Rectal smooth muscle tissue (tissue), 1 donor: ENCODE data around the gene PABPN1.
"Not testable (repeated sequence)": the region's sequence is repeated elsewhere in the genome, so short reads cannot be mapped to it uniquely, and the experiment has no call there.

ENCODE experiments used
- H3K27ac ChIP-seq: one replicate; pipeline ENCODE4 v1.7.0; 2013; ENCODE audit warnings: low read depth, low read length, inconsistent platforms
- H3K27me3 ChIP-seq: one replicate; pipeline ENCODE4 v1.7.0; 2013; ENCODE audit warnings: low read length; ENCODE audit not compliant: control insufficient read depth, insufficient read depth
- H3K36me3 ChIP-seq: one replicate; pipeline ENCODE4 v1.7.0; 2013; ENCODE audit warnings: low read length; ENCODE audit not compliant: control insufficient read depth, insufficient read depth
- H3K4me1 ChIP-seq: one replicate; pipeline ENCODE4 v1.7.0; 2013; ENCODE audit warnings: low read length; ENCODE audit not compliant: control insufficient read depth, insufficient read depth
- H3K4me3 ChIP-seq: one replicate; pipeline ENCODE4 v1.7.0; 2013; ENCODE audit warnings: low read length
- H3K9ac ChIP-seq: one replicate; pipeline ENCODE4 v1.7.0; 2013; ENCODE audit warnings: low read length

The PABPN1 gene, protein sequence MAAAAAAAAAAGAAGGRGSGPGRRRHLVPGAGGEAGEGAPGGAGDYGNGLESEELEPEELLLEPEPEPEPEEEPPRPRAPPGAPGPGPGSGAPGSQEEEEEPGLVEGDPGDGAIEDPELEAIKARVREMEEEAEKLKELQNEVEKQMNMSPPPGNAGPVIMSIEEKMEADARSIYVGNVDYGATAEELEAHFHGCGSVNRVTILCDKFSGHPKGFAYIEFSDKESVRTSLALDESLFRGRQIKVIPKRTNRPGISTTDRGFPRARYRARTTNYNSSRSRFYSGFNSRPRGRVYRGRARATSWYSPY

DNA sequence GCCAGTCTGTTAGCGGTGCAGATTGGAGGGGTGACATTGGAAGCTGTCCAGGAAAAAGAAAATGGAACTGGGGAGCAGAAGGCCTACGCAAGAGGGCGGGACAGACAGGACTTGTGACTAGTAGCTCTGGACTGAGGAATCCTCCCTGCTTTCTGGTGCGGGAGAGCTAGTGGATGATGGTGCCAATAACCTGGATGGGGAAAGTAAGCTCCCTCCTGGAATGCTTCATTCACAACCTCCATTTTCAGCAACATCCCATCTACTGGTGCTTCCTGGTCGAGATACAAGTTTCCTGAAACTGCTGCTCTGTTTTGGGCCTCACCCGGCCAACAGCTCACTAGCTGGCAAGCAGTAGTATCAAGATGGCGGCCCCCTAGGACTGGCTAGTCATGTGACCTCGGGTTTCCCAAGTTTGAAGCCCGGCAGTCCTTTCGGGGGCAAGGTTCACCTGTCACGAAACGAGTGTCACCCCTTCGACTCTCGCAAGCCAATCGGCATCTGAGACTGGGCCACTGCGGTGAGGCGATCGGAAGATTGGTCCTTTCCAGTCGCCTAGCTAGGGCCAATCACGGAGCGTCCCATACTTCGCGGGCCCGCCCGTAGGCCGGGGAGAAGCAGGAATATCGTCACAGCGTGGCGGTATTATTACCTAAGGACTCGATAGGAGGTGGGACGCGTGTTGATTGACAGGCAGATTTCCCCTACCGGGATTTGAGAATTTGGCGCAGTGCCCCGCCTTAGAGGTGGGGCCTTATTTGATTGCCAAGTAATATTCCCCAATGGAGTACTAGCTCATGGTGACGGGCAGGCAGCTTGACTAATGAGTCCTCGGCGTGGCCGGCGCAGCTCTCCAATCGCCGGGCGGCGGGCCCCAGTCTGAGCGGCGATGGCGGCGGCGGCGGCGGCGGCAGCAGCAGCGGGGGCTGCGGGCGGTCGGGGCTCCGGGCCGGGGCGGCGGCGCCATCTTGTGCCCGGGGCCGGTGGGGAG lies at the start of gene PABPN1:
PABPN1 (plus strand) TSS at position 874 of the 988 bp plus-strand sequence; CDS start at position 887, 13 bp downstream.
- Histone ChIP-seq H3K4me3 (peak within 1 kb of the TSS; percentile 92), H3K27ac (peak within 1 kb of the TSS; percentile 92), H3K9ac (peak within 1 kb of the TSS; percentile 61), H3K4me1 (peaks cover 12% of the 10 kb centered on the region), H3K27me3 (no peaks in the 10 kb centered on the region), H3K36me3 (peaks cover 12% of the 10 kb centered on the region)

DNA sequence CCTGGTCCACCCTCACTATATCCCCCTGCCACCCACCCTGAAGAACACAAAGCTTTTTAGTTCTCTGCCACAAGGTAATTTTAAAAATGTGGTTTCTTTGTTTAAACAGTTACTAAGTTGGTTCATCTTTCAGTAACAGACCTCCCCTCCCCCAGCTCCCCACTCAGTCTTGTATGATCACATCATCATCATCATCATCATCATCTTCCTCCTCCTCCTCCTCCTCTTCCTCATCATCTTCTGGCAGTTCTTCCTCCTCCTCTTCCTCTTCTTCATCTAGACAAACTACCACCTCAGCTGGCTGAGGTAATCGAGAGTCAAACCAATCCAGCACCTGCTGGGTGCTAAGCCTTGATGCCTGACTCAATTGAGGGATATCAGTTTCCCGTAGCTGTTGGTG lies 45.8 kb upstream of the PABPN1 start:
- Histone ChIP-seq H3K4me3 (no peak overlapping the region), H3K27me3 (no peaks in the 10 kb centered on the region), H3K9ac (no peak overlapping the region), H3K27ac (no peak overlapping the region), H3K36me3 (peaks cover 2% of the 10 kb centered on the region), H3K4me1 (no peaks in the 10 kb centered on the region)

GRCh38 chr14:23277189-23277588 lies 44.1 kb upstream of the PABPN1 start:
- Histone ChIP-seq H3K36me3 (peaks cover 2% of the 10 kb centered on the region), H3K27me3 (no peaks in the 10 kb centered on the region), H3K4me1 (no peaks in the 10 kb centered on the region), H3K27ac (no peak overlapping the region), H3K4me3 (no peak overlapping the region), H3K9ac (no peak overlapping the region)

GRCh38 chr14:23277928-23278327 lies 43.3 kb upstream of the PABPN1 start:
- not testable (repeated sequence) for H3K27me3 ChIP-seq, H3K4me1 ChIP-seq, H3K4me3 ChIP-seq, H3K9ac ChIP-seq, H3K36me3 ChIP-seq, H3K27ac ChIP-seq

DNA sequence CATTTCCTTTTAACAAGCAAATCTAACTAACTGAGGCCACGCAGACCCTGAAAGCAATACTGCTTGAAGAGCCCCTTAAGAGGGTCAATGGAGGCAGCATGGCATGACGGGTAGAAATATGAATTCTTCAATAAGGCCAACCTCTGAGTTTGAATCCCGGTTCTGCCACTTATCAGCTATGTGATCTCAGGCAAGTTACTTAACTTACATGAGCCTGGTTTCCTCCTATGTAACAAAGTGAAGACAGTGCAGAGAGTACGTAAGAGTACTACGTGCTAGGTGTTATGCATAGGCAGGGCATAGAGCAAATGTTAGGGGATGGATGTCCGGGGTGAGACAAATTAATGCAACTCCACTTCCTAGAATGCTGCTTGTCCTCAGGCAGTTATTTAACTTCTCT lies 40.0 kb upstream of the PABPN1 start:
- H3K4me3 ChIP-seq, result no peak overlapping the region
- H3K27me3 ChIP-seq, result no peaks in the 10 kb centered on the region
- peaks cover 2% of the 10 kb centered on the region for H3K4me1 ChIP-seq
- H3K36me3 ChIP-seq, result no peaks in the 10 kb centered on the region
- no peak overlapping the region for H3K27ac ChIP-seq
- H3K9ac ChIP-seq, result no peak overlapping the region

DNA sequence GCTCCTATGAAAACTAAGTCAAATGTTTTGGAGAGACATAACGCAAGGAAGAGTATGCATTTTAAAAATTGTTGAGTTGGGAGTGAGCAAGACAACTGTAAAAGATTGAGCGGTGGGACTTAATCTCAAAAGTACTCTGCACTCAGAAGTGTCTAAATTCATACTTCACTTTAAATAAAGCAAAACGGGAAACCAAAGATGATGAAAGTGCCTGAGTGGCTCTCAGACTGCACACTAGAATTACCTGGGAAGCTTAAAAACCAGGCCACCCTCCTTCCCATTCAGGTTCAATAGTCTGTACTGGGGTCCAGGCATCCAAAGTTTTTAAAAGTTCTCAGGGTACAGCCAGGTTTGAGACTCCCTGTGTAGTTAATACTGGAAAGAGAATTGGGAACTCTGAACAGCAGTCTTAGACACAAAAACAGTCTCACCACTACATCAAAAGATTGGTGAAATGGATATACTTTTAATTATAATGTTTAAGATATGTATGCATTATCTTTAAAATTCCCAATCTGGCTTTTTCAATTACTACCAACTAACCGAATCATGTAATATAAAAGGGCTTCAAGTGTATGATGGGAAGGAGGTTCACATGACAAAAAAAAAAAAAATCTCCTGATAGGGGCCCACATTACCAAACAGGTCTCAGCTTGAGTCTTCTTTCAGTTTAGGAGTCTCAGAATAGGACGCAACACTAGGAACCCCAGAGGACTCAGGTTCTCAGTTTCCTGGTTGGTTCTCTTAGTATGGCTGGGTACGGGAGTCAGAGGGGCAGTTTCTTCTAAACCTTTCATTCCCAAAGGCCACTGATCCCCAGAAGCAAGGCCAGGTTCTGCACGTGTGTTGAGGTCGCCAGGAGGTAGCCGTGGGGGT lies 36.4 kb upstream of the PABPN1 start:
- H3K27ac ChIP-seq, result peak overlapping the region; percentile 91
- no peaks in the 10 kb centered on the region for H3K36me3 ChIP-seq
- H3K4me3 ChIP-seq, result peak overlapping the region; percentile 85
- no peaks in the 10 kb centered on the region for H3K27me3 ChIP-seq
- H3K9ac ChIP-seq, result peak overlapping the region; percentile 86
- H3K4me1 ChIP-seq, result peaks cover 8% of the 10 kb centered on the region

- no peaks in the 10 kb centered on the region for H3K27me3 ChIP-seq
- H3K4me3 ChIP-seq, result peak overlapping the region; percentile 85
- H3K4me1 ChIP-seq, result peaks cover 8% of the 10 kb centered on the region
- H3K9ac ChIP-seq, result peak overlapping the region; percentile 86
- peak overlapping the region; percentile 91 for H3K27ac ChIP-seq
- no peaks in the 10 kb centered on the region for H3K36me3 ChIP-seq
Measured at GRCh38 chr14:23285530-23286019, 35.7 kb upstream of the PABPN1 start.

- H3K27me3 ChIP-seq, result no peaks in the 10 kb centered on the region
- no peaks in the 10 kb centered on the region for H3K36me3 ChIP-seq
- peak within 1 kb of the TSS; percentile 96 for H3K27ac ChIP-seq
- peaks cover 8% of the 10 kb centered on the region for H3K4me1 ChIP-seq
- H3K4me3 ChIP-seq, result peak within 1 kb of the TSS; percentile 85
- H3K9ac ChIP-seq, result peak within 1 kb of the TSS; percentile 90
Measured at GRCh38 chr14:23286020-23286901, 35.0 kb upstream of the PABPN1 start, which contains the start of gene HOMEZ. Gene HOMEZ (minus strand): TSS chr14:23286132. CDS start chr14:23285952, 180 bp downstream.

DNA sequence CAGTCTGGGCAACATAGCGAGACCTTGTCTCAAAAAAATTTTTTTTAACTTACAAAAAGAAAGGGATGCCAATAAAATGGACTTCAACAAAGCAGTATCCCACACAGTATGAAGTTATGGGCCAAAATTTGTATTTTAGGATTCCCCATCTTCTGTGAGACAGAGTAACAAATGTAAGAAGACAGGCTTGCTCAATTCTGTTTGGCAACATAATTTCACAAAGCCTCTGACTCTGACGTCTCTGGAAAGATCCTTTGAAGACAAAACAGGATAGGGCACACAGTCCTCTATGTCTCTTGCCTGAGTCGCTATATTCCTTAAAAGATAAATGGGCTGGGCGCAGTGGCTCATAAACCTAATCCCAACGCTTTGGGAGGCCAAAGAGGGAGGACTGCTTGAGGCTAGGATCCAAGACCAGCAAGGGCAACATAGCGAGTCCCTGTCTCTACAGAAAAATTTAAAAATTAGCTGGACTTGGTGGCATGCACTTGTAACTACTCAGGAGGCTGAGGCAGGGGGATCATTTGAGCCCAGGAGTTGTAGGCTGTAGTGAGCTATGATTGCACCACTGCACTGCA lies 34.3 kb upstream of the PABPN1 start:
- H3K27me3 ChIP-seq, result no peaks in the 10 kb centered on the region
- peak overlapping the region; percentile 96 for H3K27ac ChIP-seq
- peak overlapping the region; percentile 80 for H3K4me3 ChIP-seq
- H3K4me1 ChIP-seq, result peaks cover 8% of the 10 kb centered on the region
- no peaks in the 10 kb centered on the region for H3K36me3 ChIP-seq
- peak overlapping the region; percentile 90 for H3K9ac ChIP-seq

GRCh38 chr14:23294734-23295561 lies 26.3 kb upstream of the PABPN1 start:
- no peak overlapping the region for H3K27ac ChIP-seq
- H3K27me3 ChIP-seq, result no peaks in the 10 kb centered on the region
- H3K4me1 ChIP-seq, result peaks cover 4% of the 10 kb centered on the region
- H3K9ac ChIP-seq, result no peak overlapping the region
- no peak overlapping the region for H3K4me3 ChIP-seq
- H3K36me3 ChIP-seq, result peaks cover 8% of the 10 kb centered on the region
